A673 (cell line): ENCODE measurements around the gene CD40LG. TPM values are rescaled to one million over a fixed set of nuclear protein-coding genes. Genes with fewer than 3 reads are reported as not detected.

ENCODE experiments used
- BruUV-seq: library from RNA; stranded (reverse); fragments of 400-500 nt; replicated peaks from 2 replicates; lab custom pipeline; 2021; lab: Mats Ljungman, UMichigan
- CTCF ChIA-PET: fragments of 300-600 bp; sonication (Branson Sonifier 250); formaldehyde crosslinking; loops from one replicate; lab custom pipeline; 2022; ENCODE audit warnings: antibody characterized with exemption; lab: Charles Lee
- POLR2A ChIA-PET: fragments of 300-600 bp; sonication (Branson Sonifier 250); formaldehyde crosslinking; loops from one replicate; lab custom pipeline; 2022; ENCODE audit warnings: antibody characterized with exemption; ENCODE audit not compliant: low non-redundant PET; lab: Charles Lee
- DNase-seq: peaks from one replicate; pipeline ENCODE4 v3.0.0-alpha.2; 2015; ENCODE audit warnings: low spot score
- H3K27ac ChIP-seq: fragments of 200-600 bp; sonication (generic); 2 replicates; pipeline ENCODE4 v1.5.1; 2016; ENCODE audit warnings: mixed run types, low read depth, mild to moderate bottlenecking, mixed read lengths, antibody characterized with exemption, low read length; ENCODE audit not compliant: poor library complexity, severe bottlenecking
- H3K27me3 ChIP-seq: fragments of 200-600 bp; sonication (generic); replicated peaks from 2 replicates; pipeline ENCODE4 v1.6.1; 2017; ENCODE audit warnings: mixed run types, low read depth, mild to moderate bottlenecking, mixed read lengths, antibody characterized with exemption, low read length; ENCODE audit not compliant: insufficient read depth, poor library complexity
- H3K36me3 ChIP-seq: fragments of 200-600 bp; sonication (generic); 2 replicates; pipeline ENCODE4 v1.6.1; 2016; ENCODE audit warnings: mixed run types, mild to moderate bottlenecking, mixed read lengths, antibody characterized with exemption, low read length; ENCODE audit not compliant: insufficient read depth, poor library complexity, severe bottlenecking
- H3K4me1 ChIP-seq: fragments of 200-600 bp; sonication (generic); 2 replicates; pipeline ENCODE4 v1.6.1; 2017; ENCODE audit warnings: mixed run types, mild to moderate bottlenecking, mixed read lengths, antibody characterized with exemption, low read length; ENCODE audit not compliant: insufficient read depth, poor library complexity, severe bottlenecking
- H3K4me3 ChIP-seq: fragments of 200-600 bp; sonication (generic); 2 replicates; pipeline ENCODE4 v1.5.1; 2016; ENCODE audit warnings: low read depth, mixed run types, mild to moderate bottlenecking, mixed read lengths, low read length; ENCODE audit not compliant: poor library complexity, severe bottlenecking
- H3K9me3 ChIP-seq: fragments of 200-600 bp; sonication (generic); 2 replicates; pipeline ENCODE4 v1.6.1; 2016; ENCODE audit warnings: mixed run types, low read depth, mild to moderate bottlenecking, mixed read lengths, antibody characterized with exemption, low read length; ENCODE audit not compliant: poor library complexity, severe bottlenecking
- EZH2 ChIP-seq: fragments of 200-600 bp; sonication (generic); IDR thresholded peaks from 2 replicates; pipeline ENCODE4 v1.6.1; 2017; ENCODE audit warnings: borderline replicate concordance, low read depth, mild to moderate bottlenecking, mixed read lengths, antibody characterized with exemption, low read length; ENCODE audit not compliant: poor library complexity, severe bottlenecking
- intact Hi-C: fragments of 100-400 bp; cut with micrococcal nuclease; formaldehyde crosslinking; loops from one replicate; pipeline ENCODE4 v1.10.0; 2022; ENCODE audit not compliant: unreplicated experiment
- total RNA-seq: library from RNA; stranded (reverse); gene quantifications from 2 replicates; pipeline ENCODE4 v1.2.3, GENCODE V29; 2021
- TF ChIP-seq, protein P1 (sequence below): fragments of 300-800, 200-600 bp; sonication (generic); conservative IDR thresholded peaks from 2 replicates; pipeline ENCODE4 v1.5.1; 2017; ENCODE audit warnings: low read depth, mild to moderate bottlenecking, antibody characterized with exemption, low read length, moderate library complexity, mixed read lengths

The CD40LG gene
- total RNA-seq, 1 experiment from 2014 or later, result not detected

- intact Hi-C loops, result no loop called here
- Histone ChIP-seq H3K27ac (no peak overlapping the region), H3K36me3 (no peaks in the 10 kb centered on the region), H3K4me3 (no peak overlapping the region), H3K4me1 (no peaks in the 10 kb centered on the region), H3K27me3 (no peaks in the 10 kb centered on the region), H3K9me3 (no peaks in the 10 kb centered on the region)
- TF ChIP-seq, protein P1, sequence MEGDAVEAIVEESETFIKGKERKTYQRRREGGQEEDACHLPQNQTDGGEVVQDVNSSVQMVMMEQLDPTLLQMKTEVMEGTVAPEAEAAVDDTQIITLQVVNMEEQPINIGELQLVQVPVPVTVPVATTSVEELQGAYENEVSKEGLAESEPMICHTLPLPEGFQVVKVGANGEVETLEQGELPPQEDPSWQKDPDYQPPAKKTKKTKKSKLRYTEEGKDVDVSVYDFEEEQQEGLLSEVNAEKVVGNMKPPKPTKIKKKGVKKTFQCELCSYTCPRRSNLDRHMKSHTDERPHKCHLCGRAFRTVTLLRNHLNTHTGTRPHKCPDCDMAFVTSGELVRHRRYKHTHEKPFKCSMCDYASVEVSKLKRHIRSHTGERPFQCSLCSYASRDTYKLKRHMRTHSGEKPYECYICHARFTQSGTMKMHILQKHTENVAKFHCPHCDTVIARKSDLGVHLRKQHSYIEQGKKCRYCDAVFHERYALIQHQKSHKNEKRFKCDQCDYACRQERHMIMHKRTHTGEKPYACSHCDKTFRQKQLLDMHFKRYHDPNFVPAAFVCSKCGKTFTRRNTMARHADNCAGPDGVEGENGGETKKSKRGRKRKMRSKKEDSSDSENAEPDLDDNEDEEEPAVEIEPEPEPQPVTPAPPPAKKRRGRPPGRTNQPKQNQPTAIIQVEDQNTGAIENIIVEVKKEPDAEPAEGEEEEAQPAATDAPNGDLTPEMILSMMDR, result no peak
- no peak for TF ChIP-seq EZH2
- DNase-seq, result no peak
- CTCF ChIA-PET, result no interaction called here
- POLR2A ChIA-PET, result no interaction called here
- BruUV-seq, result no TSS peak
These were observed 39.5 kb downstream of the CD40LG start for GRCh38 chrX:136687457-136687856.

DNA sequence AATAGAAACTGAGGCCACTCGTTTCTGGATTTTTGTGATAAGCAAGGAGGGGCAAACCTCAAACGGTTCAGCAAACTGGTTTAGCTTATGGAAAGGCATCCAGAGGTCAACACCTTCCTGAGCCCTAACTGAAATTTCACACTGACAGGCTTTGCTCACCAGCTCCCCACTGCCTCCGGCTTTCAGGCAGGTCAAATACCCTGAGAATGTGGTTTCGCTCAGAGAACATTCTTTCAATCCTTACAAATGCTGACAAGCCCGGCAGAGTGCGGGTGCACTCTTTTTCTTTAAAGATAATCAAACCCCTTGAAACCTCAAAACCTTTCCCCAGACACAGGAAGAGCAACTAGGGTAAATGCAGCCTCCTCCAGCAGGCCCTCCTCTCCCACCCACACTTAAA is 41.5 kb downstream of the CD40LG start:
- CTCF ChIA-PET, result no interaction called here
- TF ChIP-seq, protein P1, result no peak
- no peak for TF ChIP-seq EZH2
- no peaks in the 10 kb centered on the region for H3K36me3 ChIP-seq
- H3K4me1 ChIP-seq, result no peaks in the 10 kb centered on the region
- no TSS peak for BruUV-seq
- H3K9me3 ChIP-seq, result no peaks in the 10 kb centered on the region
- H3K27ac ChIP-seq, result no peak overlapping the region
- no peak overlapping the region for H3K4me3 ChIP-seq
- H3K27me3 ChIP-seq, result no peaks in the 10 kb centered on the region
- POLR2A ChIA-PET, result no interaction called here
- intact Hi-C loops, result no loop called here
- DNase-seq, result no peak

DNA sequence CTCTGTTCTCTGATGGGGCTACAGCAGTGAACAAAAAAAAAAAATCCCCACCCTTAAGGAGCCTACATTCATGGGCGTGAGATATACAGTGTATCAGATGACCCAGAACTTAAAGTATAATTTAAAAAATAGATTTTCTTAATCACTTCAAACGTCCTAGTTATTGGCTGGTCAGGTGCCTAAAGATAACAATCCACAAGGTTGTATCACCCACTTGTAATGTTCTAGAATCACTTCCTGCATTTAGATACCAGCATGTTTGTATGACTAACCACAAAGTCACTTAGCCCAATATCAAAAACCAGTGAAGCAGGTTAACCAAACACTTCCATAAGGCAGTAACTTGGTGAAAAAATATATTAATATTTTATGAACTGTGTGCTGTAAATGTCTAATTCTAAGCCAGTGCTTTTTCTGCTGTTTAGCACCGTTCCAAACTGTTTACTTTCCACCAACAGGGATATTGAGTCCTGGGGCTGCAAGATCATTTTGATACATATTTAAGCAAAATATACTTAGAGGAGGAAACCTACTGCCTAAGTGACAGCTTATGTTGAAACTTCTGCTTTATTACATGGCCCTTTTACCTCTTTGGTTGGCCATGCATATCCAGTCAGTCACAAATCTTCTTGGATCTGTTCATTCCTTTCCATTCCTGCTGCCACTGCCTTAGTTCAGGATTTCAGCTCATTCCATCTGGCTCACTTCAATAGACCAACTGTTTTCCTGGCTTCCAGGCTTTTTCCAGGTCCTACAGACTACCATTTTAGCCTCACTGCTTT is 43.3 kb downstream of the CD40LG start:
- H3K4me3 ChIP-seq, result no peak overlapping the region
- DNase-seq, result no peak
- intact Hi-C loops, result loop anchor here (10.0 kb wide), 4 partner anchors 116 to 656 kb away; no protein-coding TSS in a partner anchor
- H3K4me1 ChIP-seq, result no peaks in the 10 kb centered on the region
- no peaks in the 10 kb centered on the region for H3K36me3 ChIP-seq
- CTCF ChIA-PET, result no interaction called here
- POLR2A ChIA-PET, result no interaction called here
- BruUV-seq, result no TSS peak
- TF ChIP-seq, protein P1, result no peak
- no peak for TF ChIP-seq EZH2
- H3K27me3 ChIP-seq, result no peaks in the 10 kb centered on the region
- H3K9me3 ChIP-seq, result no peaks in the 10 kb centered on the region
- H3K27ac ChIP-seq, result no peak overlapping the region
